Measurements from ENCODE around the gene ARHGEF28. TPM values are rescaled to one million over a fixed set of nuclear protein-coding genes. Genes with fewer than 3 reads are reported as not detected.

Gene ARHGEF28
- total and polyA plus RNA-seq, 9 of the 15 experiments (the other 6 are each of a cell fraction or from before 2014, with no cell fraction given): 0.27 TPM; not detected in 8

DNA sequence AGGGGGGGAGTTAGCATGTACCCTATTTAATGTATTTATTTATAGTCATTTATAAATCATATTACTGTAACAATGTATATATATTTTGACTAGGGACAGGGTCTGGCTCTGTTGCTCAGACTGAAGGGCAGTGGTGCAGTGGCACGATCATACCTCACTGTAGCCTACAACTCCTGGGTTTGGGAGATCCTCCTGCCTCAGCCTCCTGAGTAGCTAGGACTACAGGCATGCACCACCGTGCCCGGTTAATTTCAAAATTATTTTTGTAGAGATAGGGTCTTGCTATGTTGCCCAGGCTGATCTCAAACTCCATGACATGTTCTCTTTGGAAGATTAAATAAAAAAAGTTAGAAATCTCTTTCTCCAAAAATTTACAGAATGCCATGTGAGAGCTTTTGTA lies 52.8 kb downstream of the ARHGEF28 start (continued):
- TF ChIP-seq CREB1 (IDR thresholded peaks at IDR 0.05) (no peak), CREB1 (CRISPR knock-in tag; IDR thresholded peaks at IDR 0.05) (no peak), TFAM (CRISPR knock-in tag; conservative IDR thresholded peaks at IDR 0.05) (no peak), CTCFL (IDR thresholded peaks at IDR 0.05; ENCODE audit: borderline replicate concordance, insufficient read depth, low read depth, low read length, poor library complexity, severe bottlenecking) (no peak), ZNF12 (CRISPR knock-in tag; IDR thresholded peaks at IDR 0.05) (no peak), XRCC3 (IDR thresholded peaks at IDR 0.05) (no peak), FOXK2 (conservative IDR thresholded peaks at IDR 0.05 in 1 of 2, IDR thresholded peaks at IDR 0.05 in 1 of 2; ENCODE audit: low read depth in 2 of 2) (no peak), ZNF347 (CRISPR knock-in tag; IDR thresholded peaks at IDR 0.05; ENCODE audit: low read depth) (no peak), TCFL5 (CRISPR knock-in tag; conservative IDR thresholded peaks at IDR 0.05) (no peak), HMG20A (CRISPR knock-in tag; conservative IDR thresholded peaks at IDR 0.05) (no peak), ZNF384 (IDR thresholded peaks at IDR 0.05; ENCODE audit: low read depth, low read length) (no peak), SRSF9 (IDR thresholded peaks at IDR 0.05; ENCODE audit: borderline replicate concordance, low read depth, low read length) (no peak), ILK (tag; IDR thresholded peaks at IDR 0.05; ENCODE audit: borderline replicate concordance, low read depth) (no peak), COPS2 (conservative IDR thresholded peaks at IDR 0.05) (no peak), MCM7 (IDR thresholded peaks at IDR 0.05) (no peak)
- TF ChIP-seq, protein P1, sequence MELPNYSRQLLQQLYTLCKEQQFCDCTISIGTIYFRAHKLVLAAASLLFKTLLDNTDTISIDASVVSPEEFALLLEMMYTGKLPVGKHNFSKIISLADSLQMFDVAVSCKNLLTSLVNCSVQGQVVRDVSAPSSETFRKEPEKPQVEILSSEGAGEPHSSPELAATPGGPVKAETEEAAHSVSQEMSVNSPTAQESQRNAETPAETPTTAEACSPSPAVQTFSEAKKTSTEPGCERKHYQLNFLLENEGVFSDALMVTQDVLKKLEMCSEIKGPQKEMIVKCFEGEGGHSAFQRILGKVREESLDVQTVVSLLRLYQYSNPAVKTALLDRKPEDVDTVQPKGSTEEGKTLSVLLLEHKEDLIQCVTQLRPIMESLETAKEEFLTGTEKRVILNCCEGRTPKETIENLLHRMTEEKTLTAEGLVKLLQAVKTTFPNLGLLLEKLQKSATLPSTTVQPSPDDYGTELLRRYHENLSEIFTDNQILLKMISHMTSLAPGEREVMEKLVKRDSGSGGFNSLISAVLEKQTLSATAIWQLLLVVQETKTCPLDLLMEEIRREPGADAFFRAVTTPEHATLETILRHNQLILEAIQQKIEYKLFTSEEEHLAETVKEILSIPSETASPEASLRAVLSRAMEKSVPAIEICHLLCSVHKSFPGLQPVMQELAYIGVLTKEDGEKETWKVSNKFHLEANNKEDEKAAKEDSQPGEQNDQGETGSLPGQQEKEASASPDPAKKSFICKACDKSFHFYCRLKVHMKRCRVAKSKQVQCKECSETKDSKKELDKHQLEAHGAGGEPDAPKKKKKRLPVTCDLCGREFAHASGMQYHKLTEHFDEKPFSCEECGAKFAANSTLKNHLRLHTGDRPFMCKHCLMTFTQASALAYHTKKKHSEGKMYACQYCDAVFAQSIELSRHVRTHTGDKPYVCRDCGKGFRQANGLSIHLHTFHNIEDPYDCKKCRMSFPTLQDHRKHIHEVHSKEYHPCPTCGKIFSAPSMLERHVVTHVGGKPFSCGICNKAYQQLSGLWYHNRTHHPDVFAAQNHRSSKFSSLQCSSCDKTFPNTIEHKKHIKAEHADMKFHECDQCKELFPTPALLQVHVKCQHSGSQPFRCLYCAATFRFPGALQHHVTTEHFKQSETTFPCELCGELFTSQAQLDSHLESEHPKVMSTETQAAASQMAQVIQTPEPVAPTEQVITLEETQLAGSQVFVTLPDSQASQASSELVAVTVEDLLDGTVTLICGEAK (IDR thresholded peaks at IDR 0.05): no peak
- TF ChIP-seq, protein P1 (CRISPR knock-in tag; IDR thresholded peaks at IDR 0.05): no peak
